ENCODE data around the gene TPSG1. TPM values are rescaled to one million over a fixed set of nuclear protein-coding genes. Genes with fewer than 3 reads are reported as not detected.
"Not testable (repeated sequence)": the region's sequence is repeated elsewhere in the genome, so short reads cannot be mapped to it uniquely, and the experiment has no call there.

Gene TPSG1
- total RNA-seq, 1 donor from 2014 or later = not detected

DNA sequence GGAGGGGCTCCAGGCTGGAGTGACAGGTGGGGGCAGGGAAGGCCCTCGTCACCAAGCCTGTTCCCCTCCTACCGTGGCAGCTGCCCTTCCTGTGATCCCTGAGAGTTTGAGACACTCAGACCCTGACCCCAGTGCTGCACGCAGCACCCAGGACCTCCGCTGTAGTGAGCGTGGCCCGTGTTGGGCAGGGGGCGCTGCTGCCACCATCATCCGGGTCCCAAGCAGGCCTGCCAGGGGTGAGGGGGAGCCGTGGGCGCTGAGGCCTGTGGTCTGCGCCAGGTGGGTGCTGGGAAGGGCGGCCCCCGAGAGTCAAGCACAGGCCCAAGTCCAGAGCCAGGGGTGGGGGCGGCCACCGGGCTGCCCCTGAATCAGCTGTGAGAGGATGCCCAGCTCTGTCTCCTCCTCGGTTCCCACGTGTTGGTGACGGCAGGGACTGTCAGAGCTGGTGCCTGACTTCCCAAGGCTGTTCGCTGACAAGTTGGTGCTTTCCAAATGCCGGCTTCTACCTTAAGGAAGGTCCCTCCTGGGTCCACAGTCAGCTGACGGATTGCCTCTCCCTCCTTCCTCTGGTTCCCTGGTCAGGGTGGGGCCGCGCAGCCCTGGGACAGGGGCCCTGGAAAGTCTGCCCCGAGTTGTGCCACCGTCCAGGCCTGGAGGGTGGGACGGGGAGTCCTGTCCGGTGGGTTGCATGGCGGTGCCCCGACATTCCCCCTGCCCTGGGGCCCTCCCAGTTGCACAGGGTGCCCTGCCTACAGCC lies 31.1 kb downstream of the TPSG1 start:
- DNase-seq = no peak

DNA sequence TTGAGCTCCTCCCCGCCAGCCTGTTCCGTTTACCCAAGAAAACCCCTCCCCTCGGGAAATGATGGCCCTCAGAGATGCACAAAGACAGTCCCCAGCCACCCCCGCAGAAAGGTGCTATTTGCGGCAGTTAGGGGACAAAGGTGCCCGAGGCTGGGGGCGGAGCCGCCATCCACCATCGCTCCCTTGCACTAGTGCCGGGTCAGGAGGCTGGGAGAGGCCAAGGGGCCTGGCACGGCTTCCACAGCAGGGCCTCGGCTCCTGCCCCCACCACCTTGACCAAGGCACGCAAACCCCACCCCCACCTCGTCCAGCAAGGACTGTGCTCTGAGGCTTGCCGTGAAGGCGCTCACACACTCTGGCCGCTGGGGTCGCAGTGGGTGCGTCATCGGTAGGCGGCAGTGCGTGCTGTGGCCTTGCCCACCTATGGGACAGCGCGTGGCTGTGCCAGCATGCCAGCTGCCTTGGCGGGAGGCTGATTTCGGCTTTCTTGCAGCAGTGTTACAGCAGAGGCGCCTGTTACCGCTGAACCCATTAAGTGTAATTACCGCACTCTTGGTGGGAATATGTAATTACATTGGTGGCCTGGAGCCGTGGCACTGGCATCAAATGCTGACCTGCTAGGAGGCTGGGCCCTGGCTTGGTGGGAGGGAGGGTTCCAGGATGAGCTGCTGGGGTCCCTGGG lies 31.8 kb downstream of the TPSG1 start:
- no peak for DNase-seq

DNA sequence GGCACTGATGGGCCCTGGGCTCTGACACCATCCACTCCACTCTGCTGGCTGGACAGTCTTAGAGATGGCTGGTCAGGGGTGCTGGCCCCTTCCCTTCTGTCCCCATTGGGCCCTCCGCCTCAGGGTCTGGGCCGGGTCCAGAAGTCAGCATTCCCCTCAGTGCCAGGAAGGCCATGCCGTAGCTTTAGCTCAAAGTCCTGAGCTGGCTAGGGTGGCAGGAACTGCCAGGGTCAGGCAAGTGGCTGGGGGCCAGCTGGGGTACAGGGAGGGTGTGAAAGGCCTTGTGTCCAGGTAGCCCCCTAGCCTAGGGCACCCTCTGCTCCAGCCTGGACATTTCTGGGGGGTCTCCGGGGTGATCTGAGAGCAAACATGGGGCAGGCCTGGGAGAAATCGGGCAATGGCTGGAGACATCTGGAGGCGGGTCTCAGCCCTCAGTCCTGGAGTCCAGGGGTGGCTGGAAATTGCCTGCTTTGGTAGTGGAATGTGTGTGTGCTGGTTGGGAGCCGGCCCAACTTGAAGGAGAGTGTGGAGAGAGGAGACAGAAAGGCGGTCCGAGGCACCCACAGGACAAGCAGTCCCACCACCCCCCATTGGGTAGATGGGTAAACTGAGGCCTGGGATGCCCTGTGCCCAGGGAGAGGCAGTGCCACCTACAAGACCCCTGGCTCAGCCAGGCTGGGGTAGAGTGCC lies 32.5 kb downstream of the TPSG1 start:
- DNase-seq = no peak

DNA sequence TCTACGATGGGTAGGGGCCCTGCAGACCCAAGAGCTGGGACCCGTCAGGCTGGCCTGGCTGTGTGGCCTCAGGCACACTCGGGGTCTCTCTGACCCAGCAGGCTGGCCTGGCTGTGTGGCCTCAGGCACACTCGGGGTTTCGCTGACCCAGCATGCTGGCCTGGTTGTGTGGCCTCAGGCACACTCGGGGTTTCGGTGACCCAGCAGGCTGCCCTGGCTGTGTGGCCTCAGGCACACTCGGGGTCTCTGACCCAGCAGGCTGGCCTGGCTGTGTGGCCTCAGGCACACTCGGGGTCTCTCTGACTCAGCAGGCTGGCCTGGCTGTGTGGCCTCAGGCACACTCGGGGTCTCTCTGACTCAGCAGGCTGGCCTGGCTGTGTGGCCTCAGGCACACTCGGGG lies 34.3 kb downstream of the TPSG1 start:
- not testable (repeated sequence) for DNase-seq

DNA sequence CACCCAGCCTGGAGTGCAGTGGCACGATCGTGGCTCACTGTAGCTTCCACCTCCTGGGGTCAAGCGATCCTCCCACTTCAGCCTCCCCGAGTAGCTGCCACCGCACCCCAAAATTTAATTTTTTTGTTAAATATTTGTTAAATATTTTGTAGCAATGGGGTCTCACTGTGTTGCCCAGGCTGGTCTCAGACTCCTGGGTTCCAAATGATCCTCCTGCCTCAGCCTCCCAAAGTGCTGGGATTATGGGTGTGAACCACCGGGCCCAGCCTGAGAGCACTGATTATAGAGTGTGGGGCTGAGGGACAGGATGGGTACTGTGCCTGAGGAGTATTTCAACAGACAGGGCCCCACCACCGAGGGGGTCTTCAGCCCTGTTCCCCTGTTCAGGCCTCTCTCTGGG lies 35.6 kb downstream of the TPSG1 start:
- DNase-seq = no peak

DNA sequence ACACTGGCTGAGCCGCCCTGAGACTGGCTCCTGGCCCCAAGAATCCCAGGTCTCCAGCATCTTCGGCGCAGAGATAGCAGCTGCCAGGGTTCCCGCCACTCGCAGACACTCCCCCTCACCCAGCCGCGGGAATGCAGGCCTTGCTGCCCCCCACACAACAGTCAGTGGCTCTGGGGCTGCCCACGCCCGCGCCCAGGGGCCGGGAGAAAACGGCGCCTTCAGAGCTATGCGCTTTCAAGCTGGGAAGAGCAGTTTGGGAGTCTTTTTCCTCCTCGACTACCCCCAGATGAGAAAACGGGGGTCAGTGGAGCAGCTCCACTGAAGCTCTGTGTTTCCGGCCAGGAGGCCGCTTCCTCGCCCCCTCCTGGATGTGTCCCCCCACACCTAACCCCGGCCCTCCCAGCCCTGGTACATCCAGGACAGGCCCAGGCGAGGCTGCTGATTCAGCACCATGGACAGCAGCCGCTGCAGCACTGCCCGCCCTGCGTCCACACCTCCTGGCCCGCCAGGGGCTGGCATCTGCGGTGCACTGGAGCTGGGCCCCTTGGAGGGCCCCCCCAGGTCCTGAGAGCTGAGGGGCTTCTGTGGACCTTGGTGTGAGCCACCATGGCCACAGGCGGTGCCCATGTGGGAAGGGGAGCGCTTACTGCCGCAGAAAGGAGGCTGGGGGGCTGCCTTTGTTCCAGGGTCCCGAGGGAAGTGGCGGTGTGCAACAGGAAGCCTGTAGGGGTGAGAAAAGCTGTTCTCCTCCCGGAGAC lies 36.5 kb downstream of the TPSG1 start:
- peak; percentile 69 for DNase-seq

DNA sequence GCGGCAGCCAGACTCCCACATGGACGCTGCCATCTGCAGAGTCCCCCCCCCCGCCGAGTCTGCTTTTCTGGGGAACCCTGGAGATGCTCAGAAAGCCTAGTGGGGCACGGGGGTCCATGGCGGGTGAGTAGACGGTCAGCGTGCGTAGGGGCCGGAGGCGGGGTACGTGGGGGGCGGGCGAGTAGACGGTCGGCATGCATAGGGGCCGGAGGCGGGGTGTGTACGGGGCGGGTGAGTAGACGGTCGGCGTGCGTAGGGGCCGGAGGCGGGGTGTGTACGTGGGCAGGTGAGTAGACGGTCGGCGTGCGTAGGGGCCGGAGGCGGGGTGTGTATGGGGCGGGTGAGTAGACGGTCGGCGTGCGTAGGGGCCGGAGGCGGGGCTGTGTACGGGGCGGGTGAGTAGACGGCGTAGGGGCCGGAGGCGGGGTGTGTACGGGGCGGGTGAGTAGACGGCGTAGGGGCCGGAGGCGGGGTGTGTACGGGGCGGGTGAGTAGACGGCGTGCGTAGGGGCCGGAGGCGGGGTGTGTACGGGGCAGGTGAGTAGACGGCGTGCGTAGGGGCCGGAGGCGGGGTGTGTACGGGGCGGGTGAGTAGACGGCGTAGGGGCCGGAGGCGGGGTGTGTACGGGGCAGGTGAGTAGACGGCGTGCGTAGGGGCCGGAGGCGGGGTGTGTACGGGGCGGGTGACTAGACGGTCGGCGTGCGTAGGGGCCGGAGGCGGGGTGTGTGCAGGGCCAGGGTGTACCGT lies 39.4 kb downstream of the TPSG1 start:
- DNase-seq = not testable (repeated sequence)

DNA sequence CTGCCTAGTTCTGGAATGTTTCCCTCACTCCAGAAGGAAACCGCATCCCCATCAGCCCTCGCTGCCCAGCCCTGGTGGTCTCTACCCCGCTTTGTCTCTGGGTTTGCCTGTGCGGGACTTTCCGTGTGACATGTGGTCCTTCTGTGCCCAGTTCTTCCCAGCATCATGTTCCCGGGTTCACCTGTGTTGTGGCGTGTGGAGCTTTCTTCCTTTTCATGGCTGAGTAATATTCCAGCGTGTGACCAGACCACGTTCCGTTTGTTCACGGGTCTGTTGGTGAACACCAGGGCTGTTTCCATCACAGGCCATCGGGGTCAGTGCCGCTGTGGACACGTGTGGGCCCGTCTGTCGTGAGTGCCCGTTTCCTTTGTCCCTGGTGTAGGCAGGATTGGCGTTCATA lies 40.1 kb downstream of the TPSG1 start:
- no peak for DNase-seq

DNA sequence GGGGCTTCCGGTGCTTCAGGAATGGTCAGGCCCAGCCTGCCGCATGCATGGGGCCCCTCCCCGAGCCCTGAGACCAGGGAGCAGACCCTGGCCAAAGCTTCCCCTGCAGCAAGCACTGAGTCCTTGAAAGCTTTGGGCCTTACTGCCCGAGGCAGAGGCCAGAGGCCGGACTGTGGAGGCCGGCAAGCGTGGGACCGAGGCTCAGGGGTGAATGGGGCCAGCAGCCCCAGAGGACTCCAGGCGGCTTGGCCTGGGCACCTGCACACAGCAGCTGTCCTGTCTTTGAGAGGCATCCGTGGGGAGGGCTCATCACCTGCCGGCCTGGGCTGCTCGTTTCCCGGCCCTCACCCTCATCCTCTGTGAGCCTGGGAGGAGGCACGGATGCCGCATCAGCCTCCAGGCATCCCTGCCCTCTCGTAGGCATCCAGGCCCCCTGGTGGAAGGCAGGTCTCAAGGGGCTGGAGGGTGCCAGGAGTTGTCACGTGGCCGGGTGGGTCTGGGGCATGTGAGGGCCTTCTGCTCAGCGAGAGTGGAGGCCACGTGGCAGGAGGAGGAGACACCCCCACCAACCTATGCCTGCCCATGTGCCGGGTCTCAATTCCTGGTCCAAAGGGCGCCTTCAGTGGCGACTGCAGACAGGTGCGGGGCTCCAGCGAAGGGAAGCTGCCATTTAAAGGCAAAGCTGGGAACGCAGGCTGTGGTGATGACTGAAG lies 40.8 kb downstream of the TPSG1 start:
- no peak for DNase-seq

DNA sequence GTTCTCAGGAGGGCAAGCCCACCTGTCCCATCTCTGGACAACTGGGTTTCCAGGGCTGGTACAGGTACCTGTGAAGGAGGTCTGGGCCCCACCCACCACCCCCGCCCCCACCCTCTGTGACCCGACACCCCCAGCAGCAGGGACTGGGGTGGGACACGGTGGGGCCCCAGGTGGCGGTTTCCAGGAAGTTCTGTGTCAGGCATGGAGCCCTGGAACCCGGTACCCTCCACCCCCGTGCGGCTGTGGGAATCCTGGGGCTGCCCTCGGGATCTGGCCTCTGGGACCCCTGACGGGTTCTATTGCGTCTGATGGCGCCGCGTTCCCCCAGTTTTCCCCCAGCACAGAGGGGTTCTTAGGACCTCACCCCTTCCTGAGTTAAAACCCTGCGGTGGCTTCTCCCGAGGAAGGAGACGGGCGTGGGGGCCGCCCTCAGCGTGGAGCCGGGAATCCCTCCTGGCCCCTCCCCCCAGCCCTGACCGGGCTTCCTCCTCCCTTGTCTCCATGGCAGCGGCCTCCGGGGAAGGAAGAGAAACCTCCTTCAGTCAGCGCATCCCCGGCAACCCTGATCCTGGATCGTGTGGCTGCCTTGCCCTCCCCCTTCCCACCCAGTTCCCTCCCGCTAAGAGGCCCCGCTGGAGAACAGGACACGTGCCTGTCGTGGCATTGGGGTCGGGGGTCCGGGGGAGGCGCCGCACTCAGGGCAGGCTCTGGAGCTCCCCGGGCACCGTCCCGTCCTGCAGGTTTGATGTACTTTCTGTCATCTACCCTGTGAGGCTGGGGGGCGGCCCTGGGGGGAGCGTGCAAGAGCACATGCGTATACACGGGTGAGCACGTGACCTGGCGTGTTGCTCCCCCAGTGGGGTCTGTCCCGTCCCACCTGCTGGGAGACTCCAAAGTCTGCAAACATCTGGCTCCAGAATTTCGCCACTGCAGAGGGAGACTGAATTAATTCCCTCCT lies 41.8 kb downstream of the TPSG1 start:
- DNase-seq = peak; percentile 30

DNA sequence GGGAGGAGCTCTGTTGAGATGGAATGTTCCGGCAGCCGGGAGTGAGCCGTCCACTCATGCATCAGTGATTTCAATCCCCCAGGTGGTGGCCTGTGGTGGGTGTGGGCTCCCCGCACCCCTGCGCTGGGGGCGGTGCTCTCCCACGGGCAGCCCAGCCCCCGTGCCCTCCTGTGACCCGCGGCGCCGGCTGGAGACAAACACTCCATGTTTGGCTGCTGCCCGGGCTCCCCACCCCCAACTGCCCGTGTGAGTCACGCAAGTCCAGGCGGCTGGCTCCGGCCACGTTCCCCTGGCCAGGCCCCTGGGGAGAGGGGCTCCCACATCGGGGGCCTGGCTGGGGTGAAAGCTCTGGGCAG lies 42.8 kb downstream of the TPSG1 start:
- DNase-seq = peak; percentile 67

DNA sequence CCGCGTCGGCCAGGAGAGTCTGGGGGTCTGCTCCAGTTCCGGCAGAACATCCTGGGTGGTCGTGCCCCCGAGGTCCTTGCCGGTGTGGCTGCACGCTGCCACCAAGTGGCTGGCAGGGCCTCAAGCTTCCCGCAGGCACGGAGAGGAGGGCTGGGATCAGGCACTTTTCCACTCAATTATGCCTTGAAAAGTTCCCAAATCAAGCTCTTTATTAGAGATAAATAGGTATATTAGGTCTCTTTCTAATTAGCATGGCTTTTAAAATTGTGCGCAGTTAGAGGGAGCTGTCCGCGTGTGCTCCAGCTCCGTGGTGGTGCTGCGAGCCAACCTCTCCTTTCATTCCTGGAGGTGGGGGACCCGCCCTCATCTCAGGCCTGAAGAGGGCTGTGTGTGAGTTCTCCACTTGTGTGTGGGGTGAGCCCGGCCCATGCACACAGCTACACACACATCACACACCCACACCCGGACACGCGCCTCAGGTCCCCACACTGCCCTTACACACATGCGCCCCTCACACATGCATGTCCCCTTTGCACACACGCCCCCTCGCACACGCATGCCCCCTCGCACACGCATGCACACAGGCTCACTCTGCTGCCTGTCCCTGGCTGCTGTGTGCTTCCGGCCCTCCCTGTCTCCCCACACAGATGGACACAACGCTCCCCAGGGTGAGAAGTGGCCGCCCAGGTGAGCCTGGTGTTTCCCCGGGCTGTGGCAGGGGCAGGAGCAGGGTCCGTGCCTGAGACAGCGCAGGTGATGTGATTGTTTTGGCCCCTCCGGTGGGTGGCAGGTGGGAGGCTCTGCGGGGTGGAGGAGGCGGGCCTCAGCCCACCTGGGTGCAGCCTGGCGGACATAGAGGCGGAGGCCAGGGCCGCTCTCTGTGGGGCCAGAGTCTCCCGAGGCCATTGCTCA lies 43.4 kb downstream of the TPSG1 start:
- DNase-seq = no peak

DNA sequence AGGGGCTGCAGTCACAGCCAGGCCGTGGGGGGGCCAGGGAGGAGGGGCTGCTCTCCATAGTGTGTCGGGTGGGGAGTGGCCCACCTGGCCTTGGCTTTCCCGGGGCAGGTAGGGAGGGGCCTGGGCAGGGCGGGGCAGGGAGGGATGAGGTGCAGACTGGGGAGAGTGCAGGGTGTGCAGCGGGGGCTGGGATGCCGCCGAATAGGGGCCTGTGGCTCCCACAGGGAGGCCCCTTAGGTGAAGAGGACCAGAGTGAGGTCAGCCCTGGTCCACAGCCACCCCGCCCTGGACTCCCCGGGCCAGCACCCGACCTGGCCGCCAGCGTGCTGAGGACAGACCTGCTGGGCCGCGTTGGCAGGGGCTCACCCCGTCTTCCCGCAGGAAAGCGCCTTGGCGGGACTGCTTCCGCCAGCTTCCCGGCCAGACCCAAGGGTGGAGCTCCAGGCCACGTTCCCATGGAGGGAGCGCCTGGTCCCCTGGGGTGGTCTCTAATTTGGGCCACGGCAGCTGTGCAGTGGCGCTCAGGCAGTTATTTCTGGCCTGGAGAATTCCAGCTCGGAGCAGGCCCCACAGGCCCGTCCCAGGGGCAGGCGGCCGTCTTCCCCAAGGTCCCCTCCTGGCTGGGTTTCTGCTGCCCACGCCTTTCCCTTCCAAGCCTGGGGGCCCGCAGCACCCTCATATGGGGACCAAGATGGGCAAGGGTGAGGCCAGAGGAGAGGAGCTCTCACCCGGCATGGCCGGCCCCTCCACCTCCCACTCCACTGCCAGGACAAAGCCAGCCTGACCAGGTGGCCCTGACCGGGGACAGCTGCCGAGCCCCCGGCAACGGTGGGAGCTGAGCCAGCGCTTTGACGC lies 44.3 kb downstream of the TPSG1 start:
- DNase-seq = peak; percentile 8

DNA sequence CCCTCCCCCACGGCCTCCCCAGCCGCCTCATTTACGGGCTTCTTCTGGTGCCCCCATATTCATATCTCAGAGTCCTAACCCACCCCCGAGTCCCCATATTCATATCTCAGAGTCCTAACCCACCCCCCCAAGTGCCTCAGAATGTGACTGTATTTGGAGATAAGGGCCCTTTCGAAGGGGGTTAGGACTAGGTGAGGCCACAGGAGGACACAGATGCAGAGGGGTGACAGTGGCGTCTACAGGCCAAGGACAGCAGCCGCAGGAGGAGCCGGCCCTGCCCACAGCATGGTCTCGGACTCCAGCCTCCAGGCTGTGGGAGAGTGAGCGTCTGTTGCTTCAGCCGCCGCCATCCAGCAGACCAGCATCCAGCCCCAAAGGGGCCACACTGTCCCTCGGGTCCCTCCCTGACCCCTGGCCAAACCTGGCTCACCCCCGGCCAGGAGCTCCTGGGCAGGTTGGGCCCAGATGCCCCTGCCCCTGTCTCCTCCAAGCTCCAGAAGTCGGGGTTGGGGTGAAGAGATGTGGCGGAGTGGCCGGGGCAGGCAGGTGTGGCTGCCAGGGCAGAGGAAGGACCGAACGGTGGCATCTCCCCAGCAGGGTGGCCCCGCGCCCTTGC lies 46.7 kb downstream of the TPSG1 start:
- no peak for DNase-seq

DNA sequence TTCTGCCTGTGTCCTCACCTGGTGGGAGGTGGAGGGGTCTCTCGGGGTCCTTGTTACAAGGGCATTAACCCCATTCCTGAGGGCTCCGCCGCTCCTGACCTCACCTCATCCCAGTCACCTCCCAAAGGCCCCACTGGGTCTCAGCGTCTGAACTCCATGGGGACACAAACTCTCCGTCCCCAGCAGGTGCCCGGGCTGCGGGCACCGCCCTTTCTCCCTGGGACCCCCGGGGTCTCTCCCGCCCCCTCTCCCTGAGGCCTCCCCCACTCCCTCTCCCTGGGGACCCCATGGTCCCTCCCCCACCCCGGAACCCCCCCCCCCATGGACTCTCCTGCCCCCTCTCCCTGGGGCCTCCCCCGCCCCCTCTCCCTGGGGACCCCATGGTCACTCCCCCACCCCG lies 47.3 kb downstream of the TPSG1 start:
- DNase-seq = no peak

DNA sequence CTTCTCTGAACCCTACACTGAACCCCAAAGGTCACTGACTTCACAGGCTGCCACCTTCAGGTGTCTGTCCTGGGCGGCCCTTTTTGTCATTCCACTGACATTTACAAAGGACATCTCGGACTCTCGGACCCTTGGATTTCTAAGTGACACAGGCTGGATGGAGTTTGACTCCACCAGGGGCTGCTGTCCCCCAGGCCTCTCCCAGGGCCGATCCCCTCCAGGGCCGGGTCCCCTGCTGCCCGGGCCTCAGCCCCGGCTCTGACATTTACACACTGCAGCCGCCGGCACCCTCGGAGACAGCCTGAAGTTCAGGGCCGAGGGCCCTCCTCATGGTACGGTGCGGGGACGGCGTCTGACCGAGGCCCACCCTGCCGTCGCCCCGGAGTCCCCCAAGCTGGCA lies 48.0 kb downstream of the TPSG1 start:
- no peak for DNase-seq

DNA sequence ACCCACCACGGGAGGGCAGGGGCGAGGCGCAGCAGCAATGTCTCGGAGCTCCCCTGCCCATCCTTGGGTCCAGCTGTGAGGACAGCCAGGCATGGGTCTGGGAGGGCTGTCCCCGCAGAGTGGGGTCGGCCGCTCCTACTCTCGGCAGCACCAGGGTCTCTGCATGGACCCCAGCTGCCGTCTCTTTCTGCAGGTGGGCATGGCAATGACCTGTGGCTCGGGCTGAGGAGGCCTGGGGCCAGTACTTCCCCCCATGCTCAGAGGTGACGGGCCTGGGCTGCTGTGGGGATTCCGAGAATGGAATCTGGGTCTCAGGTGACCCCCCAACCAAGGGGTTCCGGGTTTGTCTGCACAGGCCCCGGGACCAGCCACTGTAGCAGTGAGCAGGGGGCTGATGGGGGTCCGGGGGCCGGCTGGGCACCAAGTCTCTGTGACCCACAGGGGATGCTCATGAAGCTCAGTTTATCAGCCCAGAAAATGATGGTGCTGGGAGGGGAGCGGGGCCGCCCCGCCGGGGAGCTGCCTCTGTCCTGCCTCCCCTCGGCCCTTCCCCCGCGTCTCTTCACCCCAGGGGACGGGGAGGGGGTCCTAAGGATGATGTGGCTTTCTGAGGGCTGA lies 48.7 kb downstream of the TPSG1 start:
- no peak for DNase-seq
